IMR-90 (cell line): ENCODE measurements around the gene MLLT1. TPM values are rescaled to one million over a fixed set of nuclear protein-coding genes. Genes with fewer than 3 reads are reported as not detected.

ENCODE experiments used
- ATAC-seq: fragments of 200-7000 bp; cut with Tn5 transposase; 2 replicates; pipeline ENCODE4 v1.9.1; 2020; ENCODE audit warnings: low read depth, mild to moderate bottlenecking, moderate library complexity
- BruUV-seq: library from RNA; stranded (reverse); fragments of 400-500 nt; replicated peaks from 2 replicates; lab custom pipeline; 2021; lab: Mats Ljungman, UMichigan
- CTCF ChIA-PET: fragments of 300-600 bp; formaldehyde crosslinking; extraction: SDS; loops from one replicate; lab custom pipeline; 2021; ENCODE audit warnings: antibody characterized with exemption; lab: Yijun Ruan, JAX
- POLR2A ChIA-PET: fragments of 300-600 bp; sonication (Branson Sonifier 250); formaldehyde crosslinking; loops from one replicate; lab custom pipeline; 2022; ENCODE audit warnings: antibody characterized with exemption; ENCODE audit not compliant: unreplicated experiment; lab: Charles Lee
- DNase-seq: peaks from one replicate; pipeline ENCODE4 v3.0.0; 2013
- H2AFZ ChIP-seq: replicated peaks from 2 replicates; pipeline ENCODE3; 2013; ENCODE audit warnings: low read length, mild to moderate bottlenecking; ENCODE audit not compliant: poor library complexity
- H2AK5ac ChIP-seq: 2 replicates; pipeline ENCODE4 v1.6.1; 2013; ENCODE audit warnings: low read depth, low read length, inconsistent platforms
- H2AK9ac ChIP-seq: replicated peaks from 2 replicates; pipeline ENCODE3; 2013; ENCODE audit warnings: mild to moderate bottlenecking, low read depth, low read length, moderate library complexity; ENCODE audit not compliant: poor library complexity
- H2BK120ac ChIP-seq: 2 replicates; pipeline ENCODE4 v1.6.1; 2013; ENCODE audit warnings: low read depth, low read length, inconsistent platforms
- H2BK15ac ChIP-seq: 3 replicates; pipeline ENCODE4 v1.6.1; 2013; ENCODE audit warnings: low read depth, low read length, inconsistent platforms
- H2BK20ac ChIP-seq: 2 replicates; pipeline ENCODE4 v1.6.1; 2013; ENCODE audit warnings: low read depth, mild to moderate bottlenecking, inconsistent platforms, low read length, moderate library complexity
- H2BK5ac ChIP-seq: 2 replicates; pipeline ENCODE4 v1.6.1; 2013; ENCODE audit warnings: mild to moderate bottlenecking, low read depth, low read length, inconsistent platforms; ENCODE audit not compliant: poor library complexity, severe bottlenecking
- H3K14ac ChIP-seq: replicated peaks from 2 replicates; pipeline ENCODE4 v1.6.1; 2013; ENCODE audit warnings: low read depth, low read length, inconsistent platforms
- H3K18ac ChIP-seq: 2 replicates; pipeline ENCODE4 v1.6.1; 2013; ENCODE audit warnings: low read depth, low read length, control low read depth
- H3K23ac ChIP-seq: 2 replicates; pipeline ENCODE4 v1.6.1; 2013; ENCODE audit warnings: low read depth, low read length, inconsistent platforms
- H3K27ac ChIP-seq: 2 replicates; pipeline ENCODE4 v1.5.1; 2013; ENCODE audit warnings: mild to moderate bottlenecking, control low read depth, low read length; ENCODE audit not compliant: insufficient read depth
- H3K27me3 ChIP-seq: 2 replicates; pipeline ENCODE4 v1.6.1; 2013; ENCODE audit warnings: low read length; ENCODE audit not compliant: control insufficient read depth, insufficient read depth
- H3K36me3 ChIP-seq: 2 replicates; pipeline ENCODE4 v1.6.1; 2013; ENCODE audit warnings: low read length, mixed read lengths; ENCODE audit not compliant: control insufficient read depth, insufficient read depth
- H3K4ac ChIP-seq: 2 replicates; pipeline ENCODE4 v1.6.1; 2013; ENCODE audit warnings: low read depth, low read length, inconsistent platforms
- H3K4me1 ChIP-seq: 2 replicates; pipeline ENCODE4 v1.6.1; 2013; ENCODE audit warnings: low read length, mixed read lengths; ENCODE audit not compliant: control insufficient read depth, insufficient read depth
- H3K4me2 ChIP-seq: 2 replicates; pipeline ENCODE4 v1.6.1; 2013; ENCODE audit warnings: low read depth, mild to moderate bottlenecking, control low read depth, low read length, moderate library complexity
- H3K4me3 ChIP-seq: 2 replicates; pipeline ENCODE4 v1.5.1; 2013; ENCODE audit warnings: low read depth, mild to moderate bottlenecking, control low read depth, low read length, moderate library complexity; ENCODE audit not compliant: insufficient read depth
- H3K56ac ChIP-seq: 2 replicates; pipeline ENCODE4 v1.6.1; 2013; ENCODE audit warnings: low read length, inconsistent platforms; ENCODE audit not compliant: insufficient read depth; ENCODE audit errors: extremely low read depth
- H3K79me1 ChIP-seq, 2 experiments: 2 replicates each; pipeline ENCODE4 v1.6.1; 2013; ENCODE audit warnings: low read length in 2 of 2, inconsistent platforms in 1 of 2, low read depth in 1 of 2
- H3K9ac ChIP-seq: 2 replicates; pipeline ENCODE4 v1.6.1; 2013; ENCODE audit warnings: low read depth, low read length, control low read depth
- H3K9me1 ChIP-seq: 2 replicates; pipeline ENCODE4 v1.6.1; 2013; ENCODE audit warnings: low read length, inconsistent platforms; ENCODE audit not compliant: insufficient read depth
- H3K9me3 ChIP-seq: 2 replicates; pipeline ENCODE4 v1.6.1; 2013; ENCODE audit warnings: low read length; ENCODE audit not compliant: control insufficient read depth, insufficient read depth
- H4K20me1 ChIP-seq: 2 replicates; pipeline ENCODE4 v1.6.1; 2013; ENCODE audit warnings: low read length, inconsistent platforms; ENCODE audit not compliant: insufficient read depth
- H4K5ac ChIP-seq: 2 replicates; pipeline ENCODE4 v1.6.1; 2013; ENCODE audit warnings: mild to moderate bottlenecking, low read depth, low read length, control low read depth
- H4K8ac ChIP-seq, 2 experiments: 2 replicates each; pipeline ENCODE4 v1.6.1; 2013; ENCODE audit warnings: low read depth in 2 of 2, low read length in 2 of 2, control low read depth in 1 of 2, inconsistent platforms in 1 of 2
- H4K91ac ChIP-seq: 2 replicates; pipeline ENCODE4 v1.6.1; 2013; ENCODE audit warnings: low read depth, low read length, inconsistent platforms; ENCODE audit not compliant: insufficient read depth
- BHLHE40 ChIP-seq: fragments of 150-350 bp; IDR thresholded peaks from 2 replicates; pipeline ENCODE4 v1.6.1; 2016; ENCODE audit warnings: mild to moderate bottlenecking, low read depth, low read length
- CEBPB ChIP-seq: IDR thresholded peaks from 2 replicates; pipeline ENCODE4 v1.6.1; 2012; ENCODE audit warnings: low read depth, low read length, improper control_type of control experiment
- CHD1 ChIP-seq: IDR thresholded peaks from 2 replicates; pipeline ENCODE4 v1.6.1; 2012; ENCODE audit warnings: low read depth, low read length, improper control_type of control experiment
- FOS ChIP-seq: fragments of 150-350 bp; IDR thresholded peaks from 2 replicates; pipeline ENCODE4 v1.6.1; 2016; ENCODE audit warnings: low read depth, low read length
- MAFK ChIP-seq: IDR thresholded peaks from 2 replicates; pipeline ENCODE4 v1.6.1; 2012; ENCODE audit warnings: low read depth, low read length, improper control_type of control experiment
- MXI1 ChIP-seq: IDR thresholded peaks from 2 replicates; pipeline ENCODE4 v1.6.1; 2012; ENCODE audit warnings: low read depth, mild to moderate bottlenecking, low read length, moderate library complexity, borderline replicate concordance
- RAD21 ChIP-seq: IDR thresholded peaks from 2 replicates; pipeline ENCODE4 v1.6.1; 2012; ENCODE audit warnings: low read length, improper control_type of control experiment
- SMC3 ChIP-seq: fragments of 150-350 bp; IDR thresholded peaks from 2 replicates; pipeline ENCODE4 v1.6.1; 2016; ENCODE audit warnings: low read depth, mild to moderate bottlenecking, antibody characterized with exemption, low read length, moderate library complexity
- WGBS, 2 experiments: methylation state at CpG; one replicate each; pipeline versions ENCODE4 v1.1.5 to v1.1.7; 2013; ENCODE audit warnings: missing lambda C conversion rate in 2 of 2; ENCODE audit not compliant: insufficient read length in 1 of 2; ENCODE audit errors: extremely low coverage in 2 of 2; 5-methylcytosine and 5-hydroxymethylcytosine counted together
- dilution Hi-C: fragments of 300-500 bp; cut with HindIII; formaldehyde crosslinking; loops from one replicate; pipeline ENCODE4 v1.14.3; 2018; ENCODE audit warnings: low sequenced_read_pairs; ENCODE audit not compliant: unreplicated experiment
- in situ Hi-C: fragments of 300-500 bp; cut with MboI; formaldehyde crosslinking; loops from 3 replicates; pipeline ENCODE4 v1.14.3; 2019; ENCODE audit warnings: low sequenced_read_pairs, inconsistent platforms, mixed read lengths
- intact Hi-C: fragments of 100-400 bp; cut with micrococcal nuclease; formaldehyde crosslinking; loops from 2 replicates; pipeline ENCODE4 v1.10.0; 2022
- polyA plus RNA-seq, 3 experiments: library from polyadenylated mRNA; depleted of rRNA; stranded (reverse); fragments of >200 nt; gene quantifications; 2 replicates each; pipeline ENCODE4 v1.2.3, GENCODE V29; 2012; ENCODE audit warnings: low replicate concordance in 1 of 3
- total RNA-seq: library from RNA; depleted of rRNA; stranded (reverse); fragments of >200 nt; gene quantifications from 2 replicates; pipeline ENCODE4 v1.2.3, GENCODE V29; 2012
- TF ChIP-seq, protein P1 (sequence below): conservative IDR thresholded peaks from 2 replicates; pipeline ENCODE4 v1.5.1; 2012; ENCODE audit warnings: mild to moderate bottlenecking, low read depth, low read length, improper control_type of control experiment
- TF ChIP-seq, protein P2 (sequence below): fragments of 150-350 bp; IDR thresholded peaks from 2 replicates; pipeline ENCODE4 v1.6.1; 2016; ENCODE audit warnings: low read depth, mild to moderate bottlenecking, low read length, moderate library complexity, borderline replicate concordance

MLLT1 gene
- total and polyA plus RNA-seq, 2 of the 4 experiments (the other 2 are of a cell fraction) = 1.3 to 30.6 TPM

DNA sequence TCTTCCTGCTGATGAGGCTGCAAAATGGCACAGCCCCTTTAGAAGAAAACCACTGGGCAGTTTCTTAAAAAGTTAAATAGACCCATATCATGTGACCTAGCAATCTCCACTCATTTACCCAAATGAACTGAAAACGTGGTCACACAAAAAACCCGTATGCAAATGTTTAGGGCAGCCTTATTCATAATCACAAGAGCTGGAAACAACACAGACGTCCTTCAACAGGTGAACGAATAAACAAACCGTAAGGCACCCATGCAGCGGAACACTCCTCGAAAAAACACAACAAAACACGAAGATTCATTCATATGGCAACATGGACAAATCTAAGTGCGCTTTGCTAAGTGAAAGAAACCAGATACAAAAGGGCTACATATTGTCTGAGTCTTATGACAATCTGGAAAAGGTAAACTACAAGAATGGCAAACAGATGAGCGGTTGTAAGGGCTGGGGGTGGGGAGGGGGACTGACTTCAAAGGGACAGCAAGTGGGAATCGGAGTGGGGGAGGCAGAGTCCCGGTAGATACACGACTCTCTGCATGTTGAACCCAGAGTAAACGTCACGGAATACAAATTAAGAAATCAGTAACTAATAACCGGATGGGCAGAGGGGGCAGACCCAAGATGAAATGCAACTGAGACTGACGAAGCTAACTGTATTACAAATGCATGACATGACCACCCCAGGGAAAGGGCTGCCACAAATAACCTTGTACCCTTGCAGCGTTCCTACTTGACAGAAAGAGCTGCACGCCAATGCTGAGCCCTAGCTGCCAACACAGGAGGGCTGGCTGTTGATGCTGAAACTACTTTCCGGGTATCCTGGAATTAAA, 33.4 kb downstream of the MLLT1 start:
- H3K79me1 ChIP-seq = peaks cover 45 to 93% of the 10 kb centered on the region in 2 experiments
- H3K27me3 ChIP-seq = no peaks in the 10 kb centered on the region
- no peak overlapping the region for H3K56ac ChIP-seq
- peaks cover 78% of the 10 kb centered on the region for H4K20me1 ChIP-seq
- no peak overlapping the region for H4K5ac ChIP-seq
- dilution Hi-C loops = no loop called here
- H2BK120ac ChIP-seq = no peak overlapping the region
- no peak overlapping the region for H2AK9ac ChIP-seq
- no peak overlapping the region for H3K18ac ChIP-seq
- TF ChIP-seq, protein P1, sequence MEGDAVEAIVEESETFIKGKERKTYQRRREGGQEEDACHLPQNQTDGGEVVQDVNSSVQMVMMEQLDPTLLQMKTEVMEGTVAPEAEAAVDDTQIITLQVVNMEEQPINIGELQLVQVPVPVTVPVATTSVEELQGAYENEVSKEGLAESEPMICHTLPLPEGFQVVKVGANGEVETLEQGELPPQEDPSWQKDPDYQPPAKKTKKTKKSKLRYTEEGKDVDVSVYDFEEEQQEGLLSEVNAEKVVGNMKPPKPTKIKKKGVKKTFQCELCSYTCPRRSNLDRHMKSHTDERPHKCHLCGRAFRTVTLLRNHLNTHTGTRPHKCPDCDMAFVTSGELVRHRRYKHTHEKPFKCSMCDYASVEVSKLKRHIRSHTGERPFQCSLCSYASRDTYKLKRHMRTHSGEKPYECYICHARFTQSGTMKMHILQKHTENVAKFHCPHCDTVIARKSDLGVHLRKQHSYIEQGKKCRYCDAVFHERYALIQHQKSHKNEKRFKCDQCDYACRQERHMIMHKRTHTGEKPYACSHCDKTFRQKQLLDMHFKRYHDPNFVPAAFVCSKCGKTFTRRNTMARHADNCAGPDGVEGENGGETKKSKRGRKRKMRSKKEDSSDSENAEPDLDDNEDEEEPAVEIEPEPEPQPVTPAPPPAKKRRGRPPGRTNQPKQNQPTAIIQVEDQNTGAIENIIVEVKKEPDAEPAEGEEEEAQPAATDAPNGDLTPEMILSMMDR = no peak
- no peak for TF ChIP-seq RAD21
- TF ChIP-seq MXI1 = no peak
- no peak for TF ChIP-seq FOS
- TF ChIP-seq MAFK = no peak
- no peak for TF ChIP-seq CHD1
- no peak for TF ChIP-seq CEBPB
- TF ChIP-seq, protein P2, sequence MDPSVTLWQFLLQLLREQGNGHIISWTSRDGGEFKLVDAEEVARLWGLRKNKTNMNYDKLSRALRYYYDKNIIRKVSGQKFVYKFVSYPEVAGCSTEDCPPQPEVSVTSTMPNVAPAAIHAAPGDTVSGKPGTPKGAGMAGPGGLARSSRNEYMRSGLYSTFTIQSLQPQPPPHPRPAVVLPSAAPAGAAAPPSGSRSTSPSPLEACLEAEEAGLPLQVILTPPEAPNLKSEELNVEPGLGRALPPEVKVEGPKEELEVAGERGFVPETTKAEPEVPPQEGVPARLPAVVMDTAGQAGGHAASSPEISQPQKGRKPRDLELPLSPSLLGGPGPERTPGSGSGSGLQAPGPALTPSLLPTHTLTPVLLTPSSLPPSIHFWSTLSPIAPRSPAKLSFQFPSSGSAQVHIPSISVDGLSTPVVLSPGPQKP = no peak
- no peak for TF ChIP-seq SMC3
- TF ChIP-seq BHLHE40 = no peak
- intact Hi-C loops = no loop called here
- peaks cover 26% of the 10 kb centered on the region for H3K4me1 ChIP-seq
- no peak overlapping the region for H3K23ac ChIP-seq
- no TSS peak for BruUV-seq
- WGBS, 2 experiments = 87% methylated on average over 8 of the region's 20 CpGs; no CpG with 5 or more reads in 1 of the 2 experiments
- H2BK15ac ChIP-seq = no peak overlapping the region
- H2BK5ac ChIP-seq = no peak overlapping the region
- no peak overlapping the region for H2BK20ac ChIP-seq
- H4K8ac ChIP-seq = no peak overlapping the region
- H3K4me2 ChIP-seq = no peak overlapping the region
- no peak overlapping the region for H3K27ac ChIP-seq
- DNase-seq (no peak), ATAC-seq (no peak)
- in situ Hi-C loops = no loop called here
- H3K14ac ChIP-seq = no peak overlapping the region
- peaks cover 12% of the 10 kb centered on the region for H3K36me3 ChIP-seq
- no peaks in the 10 kb centered on the region for H3K9me3 ChIP-seq
- H3K4me3 ChIP-seq = no peak overlapping the region
- CTCF ChIA-PET = no interaction called here
- H2AK5ac ChIP-seq = no peak overlapping the region
- no peak overlapping the region for H4K91ac ChIP-seq
- POLR2A ChIA-PET = no interaction called here
- peaks cover 25% of the 10 kb centered on the region for H3K9me1 ChIP-seq
- no peak overlapping the region for H2AFZ ChIP-seq
- no peak overlapping the region for H3K9ac ChIP-seq
- no peak overlapping the region for H3K4ac ChIP-seq
